B cell (primary cell): ENCODE measurements around the gene NTM. TPM values are rescaled to one million over a fixed set of nuclear protein-coding genes. Genes with fewer than 3 reads are reported as not detected.

Source experiments
- ATAC-seq: fragments of 200-7000 bp; cut with Tn5 transposase; one replicate; pipeline ENCODE4 v1.10.0; 2021; ENCODE audit warnings: low read depth, mild to moderate bottlenecking, moderate number of reproducible peaks, moderate library complexity
- CTCF ChIA-PET: fragments of 350-600 bp; sonication (Branson Sonifier 250); formaldehyde crosslinking; loops from one replicate; lab custom pipeline; 2021; ENCODE audit warnings: antibody characterized with exemption, inconsistent platforms; lab: Charles Lee
- POLR2A ChIA-PET: fragments of 350-600 bp; sonication (Branson Sonifier 250); formaldehyde crosslinking; loops from one replicate; lab custom pipeline; 2021; ENCODE audit warnings: antibody characterized with exemption; lab: Charles Lee
- DNase-seq: peaks from one replicate; pipeline ENCODE4 v3.0.0; 2013
- H2AFZ ChIP-seq: 2 replicates; pipeline ENCODE4 v1.6.1; 2012; ENCODE audit warnings: mild to moderate bottlenecking, low read depth, low read length; ENCODE audit not compliant: insufficient read depth, poor library complexity, severe bottlenecking
- H3K27ac ChIP-seq, 2 donors: 1 replicate in 1 of 2; 2 replicates in 1 of 2; pipeline ENCODE4 v1.5.1; 2012 to 2013; ENCODE audit warnings: low read length in 2 of 2, mild to moderate bottlenecking in 2 of 2, moderate library complexity in 1 of 2
- H3K27me3 ChIP-seq, 4 experiments: fragments of 200-600 bp in 1 of 4; sonication (generic) in 1 of 4; replicated peaks in 1 of 4; 1 replicate in 2 of 4; 2 replicates in 2 of 4; pipeline versions ENCODE4 v1.6.1 to v1.7.0; 2013 to 2016; ENCODE audit warnings: low read length in 3 of 4, mild to moderate bottlenecking in 2 of 4, mixed read lengths in 1 of 4, moderate library complexity in 1 of 4; ENCODE audit not compliant: insufficient read depth in 4 of 4, control insufficient read depth in 3 of 4; ENCODE audit errors: control extremely low read depth in 1 of 4
- H3K36me3 ChIP-seq, 2 experiments: replicated peaks in 1 of 2; 1 replicate in 1 of 2; 2 replicates in 1 of 2; pipeline versions ENCODE4 v1.6.1 to v1.7.1; 2013; ENCODE audit warnings: low read length in 1 of 2; ENCODE audit not compliant: insufficient read depth in 2 of 2, control insufficient read depth in 1 of 2; ENCODE audit errors: control extremely low read depth in 1 of 2, extremely low read depth in 1 of 2
- H3K4me1 ChIP-seq, 2 donors: fragments of 200-600 bp in 1 of 2; sonication (generic) in 1 of 2; 1 replicate in 1 of 2; 2 replicates in 1 of 2; pipeline versions ENCODE4 v1.5.1 to v1.6.1; 2013 to 2017; ENCODE audit warnings: low read length in 2 of 2; ENCODE audit not compliant: control insufficient read depth in 2 of 2, insufficient read depth in 2 of 2
- H3K4me2 ChIP-seq: replicated peaks from 2 replicates; pipeline ENCODE3; 2012; ENCODE audit warnings: mild to moderate bottlenecking, low read depth, low read length; ENCODE audit not compliant: poor library complexity, severe bottlenecking
- H3K4me3 ChIP-seq, 5 experiments: fragments of 200-600 bp in 1 of 5; sonication (generic) in 1 of 5; 1 replicate in 3 of 5; 2 replicates in 2 of 5; pipeline versions ENCODE4 v1.5.1 to v1.7.0; 2011 to 2016; ENCODE audit warnings: low read length in 4 of 5, mild to moderate bottlenecking in 4 of 5, low read depth in 2 of 5, control low read depth in 1 of 5, moderate library complexity in 1 of 5; ENCODE audit not compliant: insufficient read depth in 1 of 5; ENCODE audit errors: control extremely low read depth in 1 of 5, extremely low read depth in 1 of 5
- H3K79me2 ChIP-seq: fragments of 200-600 bp; sonication (generic); one replicate; pipeline ENCODE4 v1.6.0; 2016; ENCODE audit warnings: low read length; ENCODE audit not compliant: control insufficient read depth, insufficient read depth
- H3K9ac ChIP-seq: fragments of 200-600 bp; sonication (generic); 2 replicates; pipeline ENCODE4 v1.6.1; 2017; ENCODE audit warnings: mild to moderate bottlenecking, low read length, moderate library complexity
- H3K9me3 ChIP-seq, 3 donors: one replicate each; pipeline versions ENCODE4 v1.6.1 to v1.7.1; 2013; ENCODE audit warnings: low read length in 2 of 3; ENCODE audit not compliant: control insufficient read depth in 2 of 3, insufficient read depth in 1 of 3; ENCODE audit errors: control extremely low read depth in 1 of 3
- H4K20me1 ChIP-seq: 2 replicates; pipeline ENCODE4 v1.6.0; 2012; ENCODE audit warnings: mild to moderate bottlenecking, low read length; ENCODE audit not compliant: insufficient read depth, control insufficient read depth, poor library complexity, severe bottlenecking
- H3K27ac Mint-ChIP-seq: one replicate; pipeline ENCODE4 v1.8.0; 2021; ENCODE audit warnings: mixed read lengths
- H3K27me3 Mint-ChIP-seq: one replicate; pipeline ENCODE4 v1.8.0; 2021; ENCODE audit warnings: mixed read lengths
- H3K4me1 Mint-ChIP-seq: one replicate; pipeline ENCODE4 v1.8.0; 2021; ENCODE audit warnings: mixed read lengths
- H3K4me3 Mint-ChIP-seq: one replicate; pipeline ENCODE4 v1.8.0; 2021; ENCODE audit warnings: mixed read lengths
- H3K9me3 Mint-ChIP-seq: one replicate; pipeline ENCODE4 v1.8.0; 2022; ENCODE audit warnings: mixed read lengths; ENCODE audit not compliant: insufficient read depth
- CTCF ChIP-seq: fragments of 200-600 bp; IDR thresholded peaks from one replicate; pipeline ENCODE4 v1.8.0; 2022; ENCODE audit warnings: antibody characterized with exemption, mild to moderate bottlenecking
- EZH2 ChIP-seq: IDR thresholded peaks from 2 replicates; pipeline ENCODE4 v1.6.1; 2012; ENCODE audit warnings: borderline replicate concordance, low read depth, mild to moderate bottlenecking, moderate library complexity, low read length; ENCODE audit not compliant: insufficient read depth, poor library complexity, severe bottlenecking
- WGBS: methylation state at CpG from one replicate; pipeline ENCODE4 v1.1.5; 2013; ENCODE audit warnings: missing lambda C conversion rate; ENCODE audit not compliant: insufficient coverage; 5-methylcytosine and 5-hydroxymethylcytosine counted together
- intact Hi-C: fragments of 100-400 bp; cut with micrococcal nuclease; formaldehyde crosslinking; loops from one replicate; pipeline ENCODE4 v1.10.0; 2022
- polyA plus RNA-seq: library from polyadenylated mRNA; depleted of rRNA; stranded (reverse); fragments of >200 nt; gene quantifications from 2 replicates; pipeline ENCODE4 v1.2.3, GENCODE V29; 2012
- total RNA-seq, 2 donors: library from RNA; stranded (reverse); fragments of 120-200 nt in 1 of 2; gene quantifications; 1 replicate in 1 of 2; 2 replicates in 1 of 2; pipeline versions ENCODE4 v1.2.3 to v1.2.4, GENCODE V29; 2013 to 2022

NTM gene
- total and polyA plus RNA-seq, 2 donors (not counting 1 experiment from before 2014, with no cell fraction given) = not detected

GRCh38 chr11:131389582-131389981 is 19.2 kb downstream of the NTM start:
- CTCF ChIA-PET = no interaction called here
- no peaks in the 10 kb centered on the region for H3K79me2 ChIP-seq
- no peaks in the 10 kb centered on the region for H3K36me3 ChIP-seq
- H3K9ac ChIP-seq = no peak overlapping the region
- POLR2A ChIA-PET = no interaction called here
- ATAC-seq (no peak), DNase-seq (no peak)
- WGBS = 67% methylated on average over 1 of the region's 5 CpGs
- H3K27me3 ChIP-seq = peaks cover 0 to 3% (median 0%) of the 10 kb centered on the region in 4 experiments
- peaks cover 0 to 10% (median 0%) of the 10 kb centered on the region in 3 donors for H3K9me3 ChIP-seq
- H3K4me1 ChIP-seq = no peaks in the 10 kb centered on the region
- no peak for TF ChIP-seq EZH2
- TF ChIP-seq CTCF = no peak
- no peak overlapping the region for H3K27ac Mint-ChIP-seq
- H2AFZ ChIP-seq = no peak overlapping the region
- H3K27me3 Mint-ChIP-seq = no peaks in the 10 kb centered on the region
- no peak overlapping the region for H3K4me2 ChIP-seq
- H3K9me3 Mint-ChIP-seq = no peaks in the 10 kb centered on the region
- no peak overlapping the region for H3K27ac ChIP-seq
- intact Hi-C loops = no loop called here
- no peak overlapping the region for H3K4me3 Mint-ChIP-seq
- no peaks in the 10 kb centered on the region for H4K20me1 ChIP-seq
- no peak overlapping the region for H3K4me3 ChIP-seq
- no peaks in the 10 kb centered on the region for H3K4me1 Mint-ChIP-seq

GRCh38 chr11:131391176-131391575 is 20.8 kb downstream of the NTM start:
- 100% methylated on average over 2 of the region's 6 CpGs for WGBS
- TF ChIP-seq EZH2 (no peak), CTCF (no peak)

More at GRCh38 chr11:131391176-131391575, 20.8 kb downstream of the NTM start:
- intact Hi-C loops = no loop called here
- Histone ChIP-seq H3K36me3 (no peaks in the 10 kb centered on the region), H3K9me3 (peaks cover 0 to 10% (median 0%) of the 10 kb centered on the region in 3 donors), H2AFZ (no peak overlapping the region), H4K20me1 (no peaks in the 10 kb centered on the region), H3K4me1 (no peaks in the 10 kb centered on the region), H3K4me2 (no peak overlapping the region), H3K27me3 (no peaks in the 10 kb centered on the region), H3K9ac (no peak overlapping the region), H3K4me3 (no peak overlapping the region), H3K79me2 (no peaks in the 10 kb centered on the region), H3K27ac (no peak overlapping the region)
- H3K27ac Mint-ChIP-seq = no peak overlapping the region
- ChIA-PET CTCF (no interaction called here), POLR2A (no interaction called here)
- no peaks in the 10 kb centered on the region for H3K4me1 Mint-ChIP-seq
- no peaks in the 10 kb centered on the region for H3K9me3 Mint-ChIP-seq
- DNase-seq = no peak
- no peaks in the 10 kb centered on the region for H3K27me3 Mint-ChIP-seq
- no peak for ATAC-seq
- no peak overlapping the region for H3K4me3 Mint-ChIP-seq
